ENCODE data around the gene TMEM127.
"Not testable (repeated sequence)": the region's sequence is repeated elsewhere in the genome, so short reads cannot be mapped to it uniquely, and the experiment has no call there.

Gene TMEM127, protein sequence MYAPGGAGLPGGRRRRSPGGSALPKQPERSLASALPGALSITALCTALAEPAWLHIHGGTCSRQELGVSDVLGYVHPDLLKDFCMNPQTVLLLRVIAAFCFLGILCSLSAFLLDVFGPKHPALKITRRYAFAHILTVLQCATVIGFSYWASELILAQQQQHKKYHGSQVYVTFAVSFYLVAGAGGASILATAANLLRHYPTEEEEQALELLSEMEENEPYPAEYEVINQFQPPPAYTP

GRCh38 chr2:96265840-96266679, at the start of gene TMEM127, which contains the start of gene CIAO1:
Gene TMEM127, minus strand, starts transcription at chr2:96265997. Its CDS starts 616 bp downstream, at chr2:96265381.
Gene CIAO1, plus strand, starts transcription at chr2:96266225. Its CDS starts 126 bp downstream, at chr2:96266351.
- DNase-seq: peak; percentile 97

DNA sequence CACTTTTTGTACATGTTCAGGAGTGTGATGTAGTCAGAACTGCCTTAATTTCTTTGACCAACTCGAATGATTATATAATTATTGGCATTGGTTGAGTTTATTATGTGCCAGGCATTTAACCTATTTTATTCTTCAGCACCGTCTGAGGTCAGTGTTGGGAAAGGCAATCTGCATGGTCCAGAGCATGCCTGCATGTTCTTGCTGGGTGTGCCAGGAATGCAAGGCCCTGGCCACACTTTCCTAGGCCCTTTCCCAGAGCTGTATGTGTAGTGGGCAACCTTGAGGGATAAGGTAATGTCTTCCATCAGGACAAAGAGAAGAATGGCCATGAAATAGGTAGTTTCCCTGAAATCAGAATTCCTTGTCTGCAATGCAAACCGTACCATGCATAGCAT, 49.2 kb upstream of the TMEM127 start:
- no peak for DNase-seq

DNA sequence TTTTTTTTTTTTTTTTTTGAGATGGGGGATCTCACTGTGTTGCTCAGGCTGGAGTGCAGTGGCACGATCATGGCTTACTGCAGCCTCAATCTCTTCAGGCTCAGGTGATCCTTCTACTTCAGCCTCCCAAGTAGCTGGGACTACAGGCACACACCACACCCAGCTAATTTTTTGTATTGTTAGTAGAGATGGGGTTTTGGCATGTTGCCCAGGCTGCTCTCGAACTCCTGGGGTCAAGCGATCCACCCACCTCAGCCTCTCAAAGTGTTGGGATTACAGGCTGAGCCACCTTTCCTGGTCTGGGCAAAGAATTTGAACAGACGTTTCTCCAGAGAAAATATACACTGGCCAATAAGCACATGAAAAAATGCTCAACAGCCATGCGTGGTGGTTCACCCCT, 42.5 kb upstream of the TMEM127 start:
- peak; percentile 14 for DNase-seq

GRCh38 chr2:96306370-96306769, 40.6 kb upstream of the TMEM127 start:
- DNase-seq: no peak

DNA sequence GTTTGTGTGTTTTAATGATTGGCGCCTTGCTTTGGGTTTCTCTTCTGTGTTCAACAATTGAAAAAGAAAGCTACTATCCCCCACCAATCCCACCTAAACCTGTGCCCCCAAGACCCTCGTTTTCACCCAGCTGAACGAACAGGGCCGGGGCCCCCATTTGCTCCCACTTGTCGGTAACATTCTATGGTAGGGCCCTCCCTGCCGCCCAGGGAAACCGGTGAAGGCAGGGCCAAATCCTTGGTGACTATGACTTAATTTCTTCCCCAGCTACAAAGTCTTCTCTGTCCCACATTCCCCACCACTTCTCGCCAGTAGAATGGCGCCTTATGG, 40.1 kb upstream of the TMEM127 start:
- no peak for DNase-seq

DNA sequence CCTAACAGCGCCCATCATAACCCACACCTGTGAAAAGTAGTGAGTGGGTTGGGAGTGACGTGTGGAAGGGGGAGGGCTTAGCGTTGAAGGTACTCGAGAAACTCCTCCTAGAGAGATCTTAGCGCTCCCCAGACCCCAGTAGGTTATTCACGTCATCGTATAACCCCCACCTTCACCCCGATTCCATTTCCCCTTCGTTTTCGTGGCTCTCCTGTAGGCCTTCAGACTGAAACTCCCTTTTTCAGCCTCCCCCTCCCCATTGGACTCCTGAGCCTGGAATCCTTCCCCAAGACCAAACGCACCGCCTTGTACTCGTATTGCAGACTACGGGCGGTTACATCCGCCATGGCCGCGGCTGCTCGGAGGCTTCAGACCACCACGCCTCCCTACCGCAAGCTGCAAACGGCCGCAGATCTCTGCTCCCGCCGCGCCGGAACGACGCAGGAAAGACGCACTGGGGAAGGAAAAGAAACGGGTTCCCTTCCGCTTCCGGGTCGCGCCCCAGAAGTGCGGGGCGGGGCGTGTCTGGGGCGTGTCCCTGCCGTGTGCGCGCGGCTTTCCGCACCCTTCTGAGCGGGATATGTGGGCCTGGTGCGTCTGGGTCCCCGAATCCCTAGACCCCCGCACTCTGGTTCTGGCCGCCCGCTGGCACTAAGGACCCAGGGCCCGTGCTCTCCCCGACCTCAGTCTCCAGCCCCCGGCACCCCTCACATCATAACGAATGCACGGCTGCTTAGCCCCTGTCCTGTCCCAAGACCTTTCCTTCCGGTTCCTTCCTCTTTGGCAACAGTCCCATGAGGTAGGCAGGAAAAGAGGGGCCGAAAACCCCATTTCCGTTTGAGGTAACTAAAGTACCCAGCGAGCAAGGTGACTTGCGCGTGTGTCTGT, 39.5 kb upstream of the TMEM127 start, which contains the start of gene SNRNP200:
SNRNP200 (minus strand) TSS at position 456 of the 888 bp plus-strand sequence; CDS start at position 347, 109 bp downstream.
- peak; percentile 87 for DNase-seq

DNA sequence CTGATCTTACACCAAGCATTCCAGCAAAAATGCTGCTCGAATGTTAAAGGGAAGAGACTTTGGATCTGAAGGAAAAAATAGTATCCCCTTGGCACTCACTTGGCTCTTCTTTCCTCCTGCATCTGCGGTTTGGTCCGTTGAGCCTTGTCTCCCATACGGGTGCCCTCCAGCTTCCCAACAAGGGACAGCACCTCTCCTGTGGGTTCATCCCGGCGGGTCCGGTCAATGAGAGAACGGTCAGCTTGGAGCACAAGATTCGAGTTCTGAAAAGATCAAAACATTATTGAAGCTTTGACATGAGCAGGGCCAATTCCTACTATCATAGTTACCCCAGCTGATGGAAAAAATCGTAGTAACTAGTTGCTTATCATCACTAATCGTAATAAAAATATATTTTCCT, 38.8 kb upstream of the TMEM127 start:
- no peak for DNase-seq

GRCh38 chr2:96301865-96302264, 36.1 kb upstream of the TMEM127 start:
- DNase-seq: no peak

- DNase-seq: no peak
These were observed 31.1 kb upstream of the TMEM127 start for GRCh38 chr2:96296925-96297324.

DNA sequence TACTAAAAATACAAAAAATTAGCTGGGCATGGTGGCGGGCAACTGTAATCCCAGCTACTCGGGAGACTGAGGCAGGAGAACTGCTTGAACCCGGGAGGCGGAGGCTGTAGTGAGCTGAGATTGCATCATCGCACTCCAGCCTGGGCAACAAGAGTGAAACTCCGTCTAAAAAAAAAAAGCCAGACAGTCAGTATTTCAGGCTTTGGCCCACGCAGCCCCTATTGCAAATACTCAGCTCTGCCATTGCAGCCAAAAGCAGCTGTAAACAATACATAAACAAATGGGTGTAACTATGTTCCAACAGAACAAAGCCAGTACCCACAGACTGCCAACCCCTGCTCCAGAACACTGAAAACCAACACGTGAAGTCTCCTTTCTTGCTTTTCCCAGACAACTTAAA, 28.5 kb upstream of the TMEM127 start:
- not testable (repeated sequence) for DNase-seq

DNA sequence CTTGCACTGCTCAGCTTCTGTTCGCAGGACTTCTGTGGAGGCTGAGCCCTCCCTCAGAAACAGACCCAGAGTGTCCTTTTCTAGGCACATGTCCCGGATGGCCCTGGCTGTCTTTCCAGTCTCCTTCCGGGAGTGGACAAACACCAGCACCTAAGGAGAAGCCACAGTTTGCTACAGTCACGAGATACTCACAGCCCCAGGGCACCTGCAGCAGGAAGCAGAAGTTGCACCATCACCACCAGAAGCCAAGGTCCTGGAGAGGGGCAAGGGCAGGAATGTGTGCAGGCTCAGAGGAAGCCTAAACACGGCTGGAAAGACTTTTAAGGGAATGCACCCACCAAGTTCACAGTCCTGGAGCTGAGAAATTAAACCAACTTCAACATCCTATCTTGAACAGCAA, 26.0 kb upstream of the TMEM127 start:
- no peak for DNase-seq

DNA sequence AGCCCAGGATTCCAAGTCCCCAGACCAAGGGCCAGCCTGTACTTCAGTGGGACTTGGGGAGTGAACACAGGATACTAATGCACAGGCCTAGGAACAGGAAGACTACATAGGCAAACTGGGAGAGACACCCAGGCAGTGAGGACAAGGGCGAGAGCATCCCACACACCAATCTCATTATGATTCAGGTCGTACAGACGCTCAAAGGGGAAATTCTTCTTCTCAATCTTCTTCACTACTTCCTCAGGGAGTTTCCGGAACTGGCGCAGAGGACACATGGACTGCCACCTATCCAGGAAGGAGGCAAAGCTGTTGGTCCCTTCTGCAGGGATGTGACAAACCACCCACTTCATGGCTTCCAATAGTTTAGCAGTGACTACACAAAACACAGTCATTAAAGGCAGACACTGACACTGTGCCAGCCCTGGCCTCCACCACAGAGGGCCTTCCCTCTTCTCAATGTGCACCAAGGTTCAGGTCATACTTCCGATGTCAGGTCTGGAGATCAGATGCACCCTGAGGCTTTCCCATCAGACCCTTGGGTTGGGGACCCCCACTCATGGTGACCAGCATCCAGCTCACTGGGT, 21.6 kb upstream of the TMEM127 start:
- no peak for DNase-seq

- no peak for DNase-seq
These were observed 11.1 kb upstream of the TMEM127 start for GRCh38 chr2:96276787-96277499.

- no peak for DNase-seq
These were observed 8.7 kb upstream of the TMEM127 start for GRCh38 chr2:96274355-96275056.

- DNase-seq: no peak
These were observed 8.0 kb upstream of the TMEM127 start for GRCh38 chr2:96273763-96274162.

DNA sequence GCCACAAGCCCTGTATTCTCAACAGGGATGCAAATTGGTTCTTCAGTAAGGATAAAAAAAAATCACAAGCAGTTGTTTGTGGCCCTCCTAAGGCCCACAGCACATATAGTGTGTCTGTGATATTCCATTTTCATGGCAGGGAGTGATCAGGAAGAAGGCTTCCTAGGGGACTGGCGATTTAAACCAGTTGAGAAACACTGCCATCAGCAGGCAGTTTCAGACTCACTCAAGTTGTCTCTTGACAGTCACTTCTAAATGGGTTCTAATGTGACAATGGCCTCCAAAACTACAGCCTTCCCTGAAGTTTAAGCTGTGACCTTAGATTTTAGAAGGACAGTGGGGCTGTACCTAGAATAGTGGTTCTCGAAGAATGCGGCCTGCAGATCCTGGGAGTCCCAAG, 6.2 kb upstream of the TMEM127 start:
- no peak for DNase-seq

- DNase-seq: no peak
These were observed 1.6 kb upstream of the TMEM127 start for GRCh38 chr2:96267159-96267971.

- peak; percentile 62 for DNase-seq
These were observed 403 bp downstream of the TMEM127 start for GRCh38 chr2:96265349-96265839.

- DNase-seq: peak; percentile 51
These were observed 995 bp downstream of the TMEM127 start for GRCh38 chr2:96264656-96265348.

GRCh38 chr2:96264086-96264485, 1.7 kb downstream of the TMEM127 start:
- DNase-seq: no peak

All from DMS79 treated with DMSO at 0.1 percent for 48 hours (cell line).